Sciatic nerve (tissue), 2 donors: ENCODE measurements around the gene ERFL. TPM values are rescaled to one million over a fixed set of nuclear protein-coding genes. Genes with fewer than 3 reads are reported as not detected.

ENCODE experiments used
- ATAC-seq: fragments of 200-7000 bp; cut with Tn5 transposase; one replicate; pipeline ENCODE4 v1.9.1; 2020; ENCODE audit warnings: mild to moderate bottlenecking, moderate library complexity
- DNase-seq: peaks from one replicate; pipeline ENCODE4 v3.0.0-alpha.2; 2020; ENCODE audit warnings: low spot score
- intact Hi-C: fragments of 100-400 bp; cut with DNase I; formaldehyde crosslinking; loops from one replicate; pipeline ENCODE4 v1.14.2; 2022
- total RNA-seq: library from RNA; stranded (reverse); fragmentation: NEBNext Ultra II Directional; extraction: Animal tissue kit (Norgen Biotek cat#: 25700); gene quantifications from one replicate; pipeline ENCODE4 v1.2.1, GENCODE V29; 2021
- donor health status: DM: no; HTN: no; CAD: no.
- donor health status: DM: no; HTN: no; CAD: no.

Gene ERFL
- total RNA-seq, 1 donor from 2014 or later = 0.27 TPM

- no peak for DNase-seq
- ATAC-seq = no peak
These were observed 24.0 kb downstream of the ERFL start for GRCh38 chr19:41904118-41904870.

GRCh38 chr19:41903193-41903953 lies 24.9 kb downstream of the ERFL start:
- ATAC-seq (no peak), DNase-seq (no peak)
- intact Hi-C loops = no loop called here

More at GRCh38 chr19:41904118-41904870, 24.0 kb downstream of the ERFL start:
- intact Hi-C loops = no loop called here

GRCh38 chr19:41902594-41902993 lies 25.7 kb downstream of the ERFL start:
- intact Hi-C loops = no loop called here
- no peak for ATAC-seq
- no peak for DNase-seq

GRCh38 chr19:41901707-41902360 lies 26.4 kb downstream of the ERFL start:
- intact Hi-C loops = no loop called here
- DNase-seq (no peak), ATAC-seq (no peak)

GRCh38 chr19:41898235-41898634 lies 30.0 kb downstream of the ERFL start:
- ATAC-seq (no peak), DNase-seq (no peak)
- intact Hi-C loops = no loop called here

- intact Hi-C loops = no loop called here
- DNase-seq (no peak), ATAC-seq (no peak)
These were observed 30.4 kb downstream of the ERFL start for GRCh38 chr19:41897820-41898219.

GRCh38 chr19:41897181-41897580 lies 31.1 kb downstream of the ERFL start:
- no peak for ATAC-seq
- DNase-seq = no peak
- intact Hi-C loops = no loop called here

GRCh38 chr19:41896581-41896942 lies 31.7 kb downstream of the ERFL start:
- DNase-seq (no peak), ATAC-seq (no peak)
- intact Hi-C loops = no loop called here

GRCh38 chr19:41895745-41896580 lies 32.3 kb downstream of the ERFL start:
- ATAC-seq = no peak
- intact Hi-C loops = no loop called here
- no peak for DNase-seq

- DNase-seq (no peak), ATAC-seq (no peak)
- intact Hi-C loops = no loop called here
These were observed 33.9 kb downstream of the ERFL start for GRCh38 chr19:41894350-41894749.

GRCh38 chr19:41893899-41894298 lies 34.4 kb downstream of the ERFL start:
- ATAC-seq (no peak), DNase-seq (no peak)
- intact Hi-C loops = no loop called here

GRCh38 chr19:41892173-41892902 lies 35.9 kb downstream of the ERFL start:
- no peak for ATAC-seq
- no peak for DNase-seq
- intact Hi-C loops = no loop called here

- DNase-seq (no peak), ATAC-seq (no peak)
- intact Hi-C loops = no loop called here
These were observed 37.3 kb downstream of the ERFL start for GRCh38 chr19:41890936-41891335.

GRCh38 chr19:41889896-41890295 lies 38.4 kb downstream of the ERFL start:
- ATAC-seq = no peak
- intact Hi-C loops = no loop called here
- no peak for DNase-seq

GRCh38 chr19:41888926-41889325 lies 39.3 kb downstream of the ERFL start:
- no peak for ATAC-seq
- intact Hi-C loops = no loop called here
- DNase-seq = no peak

- intact Hi-C loops = no loop called here
- no peak for ATAC-seq
- DNase-seq = no peak
These were observed 40.4 kb downstream of the ERFL start for GRCh38 chr19:41887711-41888382.

GRCh38 chr19:41886761-41887710 lies 41.2 kb downstream of the ERFL start:
- DNase-seq = no peak
- ATAC-seq = no peak
- intact Hi-C loops = no loop called here
